Activated T-helper 1 cell treated with anti-CD3 and anti-CD28 coated beads, Interleukin-12 subunit alpha, Interleukin-12 subunit beta, Interleukin-2, Interleukin-4 antibody, amounts not matched to agents 30 ng/mL and 10 ng/mL and 1 ng/mL, durations not matched to agents 14 hours and 24 hours and 36 hours (primary cell): ENCODE results near the gene CA4. TPM values are rescaled to one million over a fixed set of nuclear protein-coding genes. Genes with fewer than 3 reads are reported as not detected.

Source experiments
- DNase-seq: peaks from one replicate; pipeline ENCODE4 v3.0.0; 2021; ENCODE audit warnings: low spot score
- H3K27ac Mint-ChIP-seq: one replicate; pipeline ENCODE4 v1.8.0; 2021; ENCODE audit warnings: mild to moderate bottlenecking, mixed read lengths
- H3K27me3 Mint-ChIP-seq: one replicate; pipeline ENCODE4 v1.8.0; 2022; ENCODE audit warnings: mild to moderate bottlenecking, moderate library complexity, mixed read lengths; ENCODE audit not compliant: insufficient read depth
- H3K36me3 Mint-ChIP-seq: one replicate; pipeline ENCODE4 v1.8.0; 2021; ENCODE audit warnings: low read depth, mixed read lengths
- H3K4me1 Mint-ChIP-seq: one replicate; pipeline ENCODE4 v1.8.0; 2021; ENCODE audit warnings: low read depth, mixed read lengths
- H3K4me3 Mint-ChIP-seq: one replicate; pipeline ENCODE4 v1.8.0; 2021; ENCODE audit warnings: mild to moderate bottlenecking, moderate library complexity, mixed read lengths
- H3K9me3 Mint-ChIP-seq: one replicate; pipeline ENCODE4 v1.8.0; 2021; ENCODE audit warnings: mixed read lengths
- intact Hi-C: fragments of 100-400 bp; cut with micrococcal nuclease; formaldehyde crosslinking; loops from one replicate; pipeline ENCODE4 v1.15.1; 2024
- total RNA-seq: library from RNA; stranded (reverse); gene quantifications from 2 replicates; pipeline ENCODE4 v1.2.3, GENCODE V29; 2022

CA4 gene
- total RNA-seq, 1 donor from 2014 or later = not detected

- peaks cover 15% of the 10 kb centered on the region for H3K4me1 Mint-ChIP-seq
- H3K4me3 Mint-ChIP-seq = no peak overlapping the region
- no peaks in the 10 kb centered on the region for H3K36me3 Mint-ChIP-seq
- DNase-seq = no peak
- no peak overlapping the region for H3K27ac Mint-ChIP-seq
- peaks cover 32% of the 10 kb centered on the region for H3K27me3 Mint-ChIP-seq
- intact Hi-C loops = no loop called here
- H3K9me3 Mint-ChIP-seq = no peaks in the 10 kb centered on the region
These were observed 4.0 kb downstream of the CA4 start for GRCh38 chr17:60153606-60154390.

GRCh38 chr17:60154616-60155426 lies 5.0 kb downstream of the CA4 start:
- intact Hi-C loops = no loop called here
- DNase-seq = no peak
- Mint-ChIP-seq H3K27me3 (peaks cover 27% of the 10 kb centered on the region), H3K4me3 (no peak overlapping the region), H3K4me1 (peaks cover 10% of the 10 kb centered on the region), H3K36me3 (no peaks in the 10 kb centered on the region), H3K9me3 (no peaks in the 10 kb centered on the region), H3K27ac (no peak overlapping the region)

GRCh38 chr17:60155427-60155814 lies 5.6 kb downstream of the CA4 start:
- H3K27ac Mint-ChIP-seq = no peak overlapping the region
- no peaks in the 10 kb centered on the region for H3K36me3 Mint-ChIP-seq
- H3K27me3 Mint-ChIP-seq = peaks cover 27% of the 10 kb centered on the region
- no peak for DNase-seq
- no peaks in the 10 kb centered on the region for H3K9me3 Mint-ChIP-seq
- intact Hi-C loops = no loop called here
- H3K4me1 Mint-ChIP-seq = peaks cover 10% of the 10 kb centered on the region
- H3K4me3 Mint-ChIP-seq = no peak overlapping the region

- H3K4me3 Mint-ChIP-seq = no peak overlapping the region
These were observed 6.0 kb downstream of the CA4 start for GRCh38 chr17:60155815-60156214.

GRCh38 chr17:60156746-60157145 lies 7.0 kb downstream of the CA4 start:
- Mint-ChIP-seq H3K4me3 (no peak overlapping the region), H3K4me1 (peaks cover under 1% of the 10 kb centered on the region), H3K27ac (no peak overlapping the region), H3K27me3 (peaks cover 15% of the 10 kb centered on the region), H3K36me3 (no peaks in the 10 kb centered on the region), H3K9me3 (no peaks in the 10 kb centered on the region)
- intact Hi-C loops = no loop called here
- DNase-seq = no peak

More at GRCh38 chr17:60155815-60156214, 6.0 kb downstream of the CA4 start:
- H3K27me3 Mint-ChIP-seq = peaks cover 23% of the 10 kb centered on the region
- H3K4me1 Mint-ChIP-seq = peaks cover 10% of the 10 kb centered on the region
- intact Hi-C loops = no loop called here
- no peaks in the 10 kb centered on the region for H3K36me3 Mint-ChIP-seq
- no peak overlapping the region for H3K27ac Mint-ChIP-seq
- DNase-seq = no peak
- H3K9me3 Mint-ChIP-seq = no peaks in the 10 kb centered on the region

GRCh38 chr17:60157487-60158040 lies 7.8 kb downstream of the CA4 start:
- Mint-ChIP-seq H3K4me3 (no peak overlapping the region), H3K27ac (no peak overlapping the region), H3K9me3 (no peaks in the 10 kb centered on the region), H3K27me3 (peaks cover 13% of the 10 kb centered on the region), H3K4me1 (no peaks in the 10 kb centered on the region), H3K36me3 (no peaks in the 10 kb centered on the region)
- intact Hi-C loops = no loop called here
- no peak for DNase-seq

GRCh38 chr17:60158751-60159478 lies 9.1 kb downstream of the CA4 start:
- H3K36me3 Mint-ChIP-seq = no peaks in the 10 kb centered on the region
- intact Hi-C loops = no loop called here
- H3K27ac Mint-ChIP-seq = no peak overlapping the region
- H3K4me1 Mint-ChIP-seq = no peaks in the 10 kb centered on the region
- H3K4me3 Mint-ChIP-seq = no peak overlapping the region
- no peak for DNase-seq
- H3K27me3 Mint-ChIP-seq = peaks cover 9% of the 10 kb centered on the region
- no peaks in the 10 kb centered on the region for H3K9me3 Mint-ChIP-seq

- no peaks in the 10 kb centered on the region for H3K9me3 Mint-ChIP-seq
- intact Hi-C loops = no loop called here
- no peaks in the 10 kb centered on the region for H3K4me1 Mint-ChIP-seq
- no peaks in the 10 kb centered on the region for H3K36me3 Mint-ChIP-seq
- no peak overlapping the region for H3K27ac Mint-ChIP-seq
- H3K27me3 Mint-ChIP-seq = peaks cover 9% of the 10 kb centered on the region
- H3K4me3 Mint-ChIP-seq = no peak overlapping the region
- DNase-seq = no peak
These were observed 9.7 kb downstream of the CA4 start for GRCh38 chr17:60159479-60159866.

GRCh38 chr17:60160829-60161501 lies 11.2 kb downstream of the CA4 start:
- DNase-seq = no peak
- Mint-ChIP-seq H3K27ac (no peak overlapping the region), H3K9me3 (no peaks in the 10 kb centered on the region), H3K4me1 (peaks cover 5% of the 10 kb centered on the region), H3K4me3 (no peak overlapping the region), H3K36me3 (no peaks in the 10 kb centered on the region), H3K27me3 (peaks cover 5% of the 10 kb centered on the region)
- intact Hi-C loops = no loop called here

- no peaks in the 10 kb centered on the region for H3K9me3 Mint-ChIP-seq
- intact Hi-C loops = no loop called here
- H3K27me3 Mint-ChIP-seq = peaks cover 7% of the 10 kb centered on the region
- peaks cover 10% of the 10 kb centered on the region for H3K4me1 Mint-ChIP-seq
- H3K27ac Mint-ChIP-seq = no peak overlapping the region
- no peak overlapping the region for H3K4me3 Mint-ChIP-seq
- no peaks in the 10 kb centered on the region for H3K36me3 Mint-ChIP-seq
- DNase-seq = no peak
These were observed 12.0 kb downstream of the CA4 start for GRCh38 chr17:60161598-60162330.

GRCh38 chr17:60163108-60163784 lies 13.5 kb downstream of the CA4 start:
- H3K27ac Mint-ChIP-seq = no peak overlapping the region
- intact Hi-C loops = no loop called here

More at GRCh38 chr17:60163108-60163784, 13.5 kb downstream of the CA4 start:
- no peak overlapping the region for H3K4me3 Mint-ChIP-seq
- H3K9me3 Mint-ChIP-seq = no peaks in the 10 kb centered on the region
- peaks cover 10% of the 10 kb centered on the region for H3K4me1 Mint-ChIP-seq
- H3K36me3 Mint-ChIP-seq = no peaks in the 10 kb centered on the region
- peaks cover 7% of the 10 kb centered on the region for H3K27me3 Mint-ChIP-seq
- DNase-seq = no peak
